GM23338 (cell line): ENCODE data around the gene NEK10. TPM values are rescaled to one million over a fixed set of nuclear protein-coding genes. Genes with fewer than 3 reads are reported as not detected.

ENCODE experiments used
- ATAC-seq: fragments of 200-7000 bp; cut with Tn5 transposase; 3 replicates; pipeline ENCODE4 v1.9.1; 2020
- DNase-seq: peaks from one replicate; pipeline ENCODE4 v3.0.0-alpha.2; 2015; ENCODE audit warnings: low spot score
- H2AFZ ChIP-seq: fragments of 200-600 bp; sonication (generic); 2 replicates; pipeline ENCODE4 v1.8.0; 2016; ENCODE audit warnings: antibody characterized with exemption, mild to moderate bottlenecking, moderate library complexity
- H3F3A ChIP-seq: fragments of 200-600 bp; sonication (generic); replicated peaks from 2 replicates; pipeline ENCODE4 v1.8.0; 2017; ENCODE audit warnings: antibody characterized with exemption, mixed run types, low read depth
- H3K27ac ChIP-seq: fragments of 200-600 bp; sonication (generic); 2 replicates; pipeline ENCODE4 v1.6.1; 2016; ENCODE audit warnings: low read depth
- H3K27me3 ChIP-seq: fragments of 200-600 bp; sonication (generic); 2 replicates; pipeline ENCODE4 v1.8.0; 2016; ENCODE audit warnings: mild to moderate bottlenecking, mixed run types, moderate library complexity; ENCODE audit not compliant: insufficient read depth
- H3K36me3 ChIP-seq: fragments of 200-600 bp; sonication (generic); 2 replicates; pipeline ENCODE4 v1.8.0; 2016; ENCODE audit warnings: mild to moderate bottlenecking; ENCODE audit not compliant: insufficient read depth
- H3K4me1 ChIP-seq: fragments of 200-600 bp; sonication (generic); 2 replicates; pipeline ENCODE4 v1.8.0; 2016; ENCODE audit warnings: mild to moderate bottlenecking, moderate library complexity; ENCODE audit not compliant: insufficient read depth
- H3K4me2 ChIP-seq: fragments of 200-600 bp; sonication (generic); 2 replicates; pipeline ENCODE4 v1.7.1; 2017; ENCODE audit warnings: mixed run types
- H3K4me3 ChIP-seq: fragments of 200-600 bp; sonication (generic); 2 replicates; pipeline ENCODE4 v1.6.1; 2016; ENCODE audit warnings: mixed run types
- H3K79me2 ChIP-seq: fragments of 200-600 bp; sonication (generic); replicated peaks from 2 replicates; pipeline ENCODE4 v1.8.0; 2017; ENCODE audit warnings: mild to moderate bottlenecking; ENCODE audit not compliant: insufficient read depth
- H3K9me2 ChIP-seq: fragments of 200-600 bp; sonication (generic); 2 replicates; pipeline ENCODE4 v1.8.0; 2017; ENCODE audit not compliant: insufficient read depth
- H4K20me1 ChIP-seq: fragments of 200-600 bp; sonication (generic); replicated peaks from 2 replicates; pipeline ENCODE4 v1.8.0; 2017; ENCODE audit warnings: mild to moderate bottlenecking; ENCODE audit not compliant: insufficient read depth
- H3K27ac Mint-ChIP-seq: 2 replicates; pipeline ENCODE4 v1.8.0; 2020; ENCODE audit warnings: inconsistent platforms, mild to moderate bottlenecking, moderate library complexity, mixed read lengths
- H3K27me3 Mint-ChIP-seq: 3 replicates; pipeline ENCODE4 v1.8.0; 2022; ENCODE audit warnings: low read depth, mild to moderate bottlenecking, moderate library complexity, mixed read lengths, inconsistent platforms; ENCODE audit not compliant: insufficient read depth, poor library complexity
- H3K36me3 Mint-ChIP-seq: 3 replicates; pipeline ENCODE4 v1.8.0; 2021; ENCODE audit warnings: low read depth, mild to moderate bottlenecking, inconsistent platforms, moderate library complexity, mixed read lengths
- H3K4me1 Mint-ChIP-seq: 3 replicates; pipeline ENCODE4 v1.8.0; 2020; ENCODE audit warnings: mild to moderate bottlenecking, inconsistent platforms, mixed read lengths
- H3K4me3 Mint-ChIP-seq: 3 replicates; pipeline ENCODE4 v1.8.0; 2021; ENCODE audit warnings: moderate library complexity, mild to moderate bottlenecking, inconsistent platforms, mixed read lengths
- H3K9me3 Mint-ChIP-seq: 3 replicates; pipeline ENCODE4 v1.8.0; 2020; ENCODE audit warnings: moderate library complexity, mild to moderate bottlenecking, inconsistent platforms, mixed read lengths
- CREB1 ChIP-seq: fragments of 250-450 bp; sonication (Bioruptor Pico); IDR thresholded peaks from 2 replicates; pipeline ENCODE4 v1.5.0; 2020; ENCODE audit warnings: low read depth, mild to moderate bottlenecking, moderate library complexity
- EZH2phosphoT487 ChIP-seq: fragments of 200-600 bp; sonication (generic); IDR thresholded peaks from one replicate; pipeline ENCODE4 v1.8.1; 2018; ENCODE audit warnings: antibody characterized with exemption; ENCODE audit not compliant: unreplicated experiment
- ZNF114 ChIP-seq: fragments of 250-450 bp; sonication (Bioruptor Pico); IDR thresholded peaks from 2 replicates; pipeline ENCODE4 v1.5.0; 2020; ENCODE audit warnings: mild to moderate bottlenecking, moderate library complexity
- ZNF462 ChIP-seq: fragments of 250-450 bp; sonication (Bioruptor Pico); IDR thresholded peaks from 2 replicates; pipeline ENCODE4 v1.5.0; 2020; ENCODE audit warnings: mild to moderate bottlenecking, moderate library complexity
- polyA plus RNA-seq: library from polyadenylated mRNA; unstranded; fragments of >200 nt; fragmentation: Nextera tagmentation; extraction: Ambion mirVana; gene quantifications from 2 replicates; pipeline ENCODE4 v1.2.1, GENCODE V29; 2016
- total RNA-seq: library from RNA; depleted of rRNA; stranded (reverse); fragments of >200 nt; shearing (Covaris generic); gene quantifications from 2 replicates; pipeline ENCODE4 v1.2.3, GENCODE V29; 2014
- TF ChIP-seq, protein P1 (sequence below), 2 experiments: fragments of 200-600 bp in 1 of 2; sonication (generic) in 1 of 2; conservative IDR thresholded peaks; 2 replicates each; pipeline versions ENCODE4 v1.5.1 to v1.6.1; 2016 to 2017; ENCODE audit warnings: antibody characterized with exemption in 2 of 2, low read depth in 2 of 2, mild to moderate bottlenecking in 2 of 2, moderate library complexity in 1 of 2
- TF ChIP-seq, protein P2 (sequence below): IDR thresholded peaks from 2 replicates; pipeline ENCODE4 v1.6.1; 2016; ENCODE audit warnings: antibody characterized with exemption

The NEK10 gene
- total and polyA plus RNA-seq, 2 experiments from 2014 or later: 0.55 to 2.0 TPM

- H3K4me1 ChIP-seq: peaks cover 18% of the 10 kb centered on the region
- ATAC-seq (no peak), DNase-seq (no peak)
- no peak overlapping the region for H3K4me2 ChIP-seq
- H3K27me3 ChIP-seq: no peaks in the 10 kb centered on the region
- 0 out of 2 replicates have a peak, but pooled peaks cover 3% of the 10 kb centered on the region for H3K9me2 ChIP-seq
- H4K20me1 ChIP-seq: no peaks in the 10 kb centered on the region
- H3K79me2 ChIP-seq: no peaks in the 10 kb centered on the region
- H3K36me3 ChIP-seq: no peaks in the 10 kb centered on the region
- Mint-ChIP-seq H3K27me3 (peaks cover 4% of the 10 kb centered on the region), H3K9me3 (no peaks in the 10 kb centered on the region; the same call in 2 of the 3 replicates), H3K36me3 (peaks cover 3% of the 10 kb centered on the region; the same call in 1 of the 3 replicates), H3K27ac (no peak overlapping the region), H3K4me3 (no peak overlapping the region), H3K4me1 (peaks cover 31% of the 10 kb centered on the region)
- H3F3A ChIP-seq: no peaks in the 10 kb centered on the region
- no peak overlapping the region for H3K4me3 ChIP-seq
- H2AFZ ChIP-seq: no peak overlapping the region
- TF ChIP-seq ZNF462 (CRISPR knock-in tag): no peak
- TF ChIP-seq ZNF114 (CRISPR knock-in tag): no peak
- TF ChIP-seq, protein P1, sequence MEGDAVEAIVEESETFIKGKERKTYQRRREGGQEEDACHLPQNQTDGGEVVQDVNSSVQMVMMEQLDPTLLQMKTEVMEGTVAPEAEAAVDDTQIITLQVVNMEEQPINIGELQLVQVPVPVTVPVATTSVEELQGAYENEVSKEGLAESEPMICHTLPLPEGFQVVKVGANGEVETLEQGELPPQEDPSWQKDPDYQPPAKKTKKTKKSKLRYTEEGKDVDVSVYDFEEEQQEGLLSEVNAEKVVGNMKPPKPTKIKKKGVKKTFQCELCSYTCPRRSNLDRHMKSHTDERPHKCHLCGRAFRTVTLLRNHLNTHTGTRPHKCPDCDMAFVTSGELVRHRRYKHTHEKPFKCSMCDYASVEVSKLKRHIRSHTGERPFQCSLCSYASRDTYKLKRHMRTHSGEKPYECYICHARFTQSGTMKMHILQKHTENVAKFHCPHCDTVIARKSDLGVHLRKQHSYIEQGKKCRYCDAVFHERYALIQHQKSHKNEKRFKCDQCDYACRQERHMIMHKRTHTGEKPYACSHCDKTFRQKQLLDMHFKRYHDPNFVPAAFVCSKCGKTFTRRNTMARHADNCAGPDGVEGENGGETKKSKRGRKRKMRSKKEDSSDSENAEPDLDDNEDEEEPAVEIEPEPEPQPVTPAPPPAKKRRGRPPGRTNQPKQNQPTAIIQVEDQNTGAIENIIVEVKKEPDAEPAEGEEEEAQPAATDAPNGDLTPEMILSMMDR (conservative IDR thresholded peaks at IDR 0.05; ENCODE audit: low read depth in 2 of 2): no peak
- TF ChIP-seq EZH2phosphoT487: no peak
- no peak for TF ChIP-seq CREB1
- TF ChIP-seq, protein P2, sequence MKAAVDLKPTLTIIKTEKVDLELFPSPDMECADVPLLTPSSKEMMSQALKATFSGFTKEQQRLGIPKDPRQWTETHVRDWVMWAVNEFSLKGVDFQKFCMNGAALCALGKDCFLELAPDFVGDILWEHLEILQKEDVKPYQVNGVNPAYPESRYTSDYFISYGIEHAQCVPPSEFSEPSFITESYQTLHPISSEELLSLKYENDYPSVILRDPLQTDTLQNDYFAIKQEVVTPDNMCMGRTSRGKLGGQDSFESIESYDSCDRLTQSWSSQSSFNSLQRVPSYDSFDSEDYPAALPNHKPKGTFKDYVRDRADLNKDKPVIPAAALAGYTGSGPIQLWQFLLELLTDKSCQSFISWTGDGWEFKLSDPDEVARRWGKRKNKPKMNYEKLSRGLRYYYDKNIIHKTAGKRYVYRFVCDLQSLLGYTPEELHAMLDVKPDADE: no peak
- no peak overlapping the region for H3K27ac ChIP-seq
These were observed 10.8 kb downstream of the NEK10 start for GRCh38 chr3:27358372-27358771.
